ENCODE data around the gene ENPP5. TPM values are rescaled to one million over a fixed set of nuclear protein-coding genes. Genes with fewer than 3 reads are reported as not detected.

ENPP5 gene
- total and polyA plus RNA-seq, 10 of the 15 experiments (the other 5 are each of a cell fraction or from before 2014, with no cell fraction given): 0.05 to 0.07 TPM; not detected in 8

DNA sequence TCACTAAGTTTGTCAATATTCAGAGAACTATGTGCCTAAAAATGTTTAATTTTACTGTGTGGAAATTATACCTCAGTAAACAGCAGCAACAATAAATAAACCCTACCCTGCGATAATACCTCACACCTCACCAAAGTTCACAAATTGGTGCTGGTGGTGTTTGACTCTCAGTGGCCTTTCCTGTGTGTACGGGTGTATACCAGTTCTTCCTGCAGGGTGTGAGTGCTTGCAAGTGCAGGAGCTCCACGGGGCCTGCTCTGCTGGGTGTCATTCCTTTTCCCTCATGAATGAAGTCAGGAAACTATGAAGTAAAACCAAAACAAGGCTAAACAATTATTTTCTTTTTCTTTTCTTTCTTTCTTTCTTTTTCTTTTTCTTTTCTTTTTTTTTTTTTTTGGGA, 4.1 kb upstream of the ENPP5 start:
- FAIRE-seq (no peak), DNase-seq (ENCODE audit: low read depth, low spot score) (no peak), ATAC-seq (no peak)
- Histone ChIP-seq H3K9me3 (replicated peaks; ENCODE audit: control insufficient read depth, insufficient read depth, low read length) (no peaks in the 10 kb centered on the region; the same call in 2 of the 3 replicates), H3K27ac (ENCODE audit: control insufficient read depth, insufficient read depth) (no peak overlapping the region), H3K4me1 (ENCODE audit: control insufficient read depth, insufficient read depth, low read length) (peaks cover 14% of the 10 kb centered on the region), H3K27me3 (replicated peaks in 1 of 2; ENCODE audit: control insufficient read depth in 2 of 2, insufficient read depth in 2 of 2, low read length in 1 of 2) (peaks cover 0 to 6% of the 10 kb centered on the region in 2 experiments; a peak in 2 of 4 replicates), H3K4me2 (ENCODE audit: control insufficient read depth, insufficient read depth) (0 out of 2 replicates have a peak overlapping the region, but pooled peaks have one; percentile 35), H3K79me2 (ENCODE audit: control insufficient read depth, insufficient read depth, low read length) (no peaks in the 10 kb centered on the region), H3K4me3 (no peak overlapping the region), H2AFZ (ENCODE audit: control insufficient read depth, low read depth, low read length) (no peak overlapping the region), H3K9ac (ENCODE audit: control insufficient read depth, insufficient read depth, low read length) (no peak overlapping the region), H3K36me3 (ENCODE audit: control insufficient read depth in 2 of 2, insufficient read depth in 2 of 2, low read length in 1 of 2) (no peaks in the 10 kb centered on the region), H4K20me1 (ENCODE audit: control insufficient read depth, insufficient read depth) (no peaks in the 10 kb centered on the region)
- CTCF ChIA-PET: interaction anchor here (0.6 to 1.5 kb wide), 2 partner anchors 15 to 46 kb away, joined by 3 to 4 read pairs; no protein-coding TSS in a partner anchor
- POLR2A ChIA-PET: interaction anchor here (0.7 kb wide), 2 partner anchors 46 to 125 kb away, joined by 3 read pairs; no protein-coding TSS in a partner anchor
- 67% methylated on average over 3 of the region's 3 CpGs for WGBS (ENCODE audit: insufficient coverage, insufficient replicate concordance, low lambda C conversion rate, missing lambda C conversion rate)
- no TSS peak for BruUV-seq (replicated peaks)
- RAD21 ChIA-PET (ENCODE audit: unreplicated experiment): interaction anchor here (1.4 kb wide), 1 partner anchor 46 kb away, joined by 4 read pairs; no protein-coding TSS in a partner anchor
- TF ChIP-seq MTA2 (IDR thresholded peaks at IDR 0.05; ENCODE audit: low read depth) (no peak), EP300 (IDR thresholded peaks at IDR 0.05; ENCODE audit: borderline replicate concordance in 1 of 2, control insufficient read depth in 1 of 2, low read depth in 2 of 2, low read length in 2 of 2) (no peak), CBX5 (IDR thresholded peaks at IDR 0.05; ENCODE audit: low read depth) (no peak), KAT2A (conservative IDR thresholded peaks at IDR 0.05; ENCODE audit: control insufficient read depth, low read depth, low read length) (no peak)
- TF ChIP-seq, protein P1, sequence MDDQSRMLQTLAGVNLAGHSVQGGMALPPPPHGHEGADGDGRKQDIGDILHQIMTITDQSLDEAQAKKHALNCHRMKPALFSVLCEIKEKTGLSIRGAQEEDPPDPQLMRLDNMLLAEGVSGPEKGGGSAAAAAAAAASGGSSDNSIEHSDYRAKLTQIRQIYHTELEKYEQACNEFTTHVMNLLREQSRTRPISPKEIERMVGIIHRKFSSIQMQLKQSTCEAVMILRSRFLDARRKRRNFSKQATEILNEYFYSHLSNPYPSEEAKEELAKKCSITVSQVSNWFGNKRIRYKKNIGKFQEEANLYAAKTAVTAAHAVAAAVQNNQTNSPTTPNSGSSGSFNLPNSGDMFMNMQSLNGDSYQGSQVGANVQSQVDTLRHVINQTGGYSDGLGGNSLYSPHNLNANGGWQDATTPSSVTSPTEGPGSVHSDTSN (IDR thresholded peaks at IDR 0.05; ENCODE audit: insufficient replicate concordance, low read depth, low read length): no peak
- TF ChIP-seq, protein P2, sequence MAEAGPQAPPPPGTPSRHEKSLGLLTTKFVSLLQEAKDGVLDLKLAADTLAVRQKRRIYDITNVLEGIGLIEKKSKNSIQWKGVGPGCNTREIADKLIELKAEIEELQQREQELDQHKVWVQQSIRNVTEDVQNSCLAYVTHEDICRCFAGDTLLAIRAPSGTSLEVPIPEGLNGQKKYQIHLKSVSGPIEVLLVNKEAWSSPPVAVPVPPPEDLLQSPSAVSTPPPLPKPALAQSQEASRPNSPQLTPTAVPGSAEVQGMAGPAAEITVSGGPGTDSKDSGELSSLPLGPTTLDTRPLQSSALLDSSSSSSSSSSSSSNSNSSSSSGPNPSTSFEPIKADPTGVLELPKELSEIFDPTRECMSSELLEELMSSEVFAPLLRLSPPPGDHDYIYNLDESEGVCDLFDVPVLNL (IDR thresholded peaks at IDR 0.05; ENCODE audit: low read depth, low read length): no peak
- TF ChIP-seq, protein P3, sequence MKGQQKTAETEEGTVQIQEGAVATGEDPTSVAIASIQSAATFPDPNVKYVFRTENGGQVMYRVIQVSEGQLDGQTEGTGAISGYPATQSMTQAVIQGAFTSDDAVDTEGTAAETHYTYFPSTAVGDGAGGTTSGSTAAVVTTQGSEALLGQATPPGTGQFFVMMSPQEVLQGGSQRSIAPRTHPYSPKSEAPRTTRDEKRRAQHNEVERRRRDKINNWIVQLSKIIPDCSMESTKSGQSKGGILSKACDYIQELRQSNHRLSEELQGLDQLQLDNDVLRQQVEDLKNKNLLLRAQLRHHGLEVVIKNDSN (IDR thresholded peaks at IDR 0.05; ENCODE audit: borderline replicate concordance, extremely low read length, insufficient read depth, low read depth, low read length): no peak
- TF ChIP-seq, protein P4, sequence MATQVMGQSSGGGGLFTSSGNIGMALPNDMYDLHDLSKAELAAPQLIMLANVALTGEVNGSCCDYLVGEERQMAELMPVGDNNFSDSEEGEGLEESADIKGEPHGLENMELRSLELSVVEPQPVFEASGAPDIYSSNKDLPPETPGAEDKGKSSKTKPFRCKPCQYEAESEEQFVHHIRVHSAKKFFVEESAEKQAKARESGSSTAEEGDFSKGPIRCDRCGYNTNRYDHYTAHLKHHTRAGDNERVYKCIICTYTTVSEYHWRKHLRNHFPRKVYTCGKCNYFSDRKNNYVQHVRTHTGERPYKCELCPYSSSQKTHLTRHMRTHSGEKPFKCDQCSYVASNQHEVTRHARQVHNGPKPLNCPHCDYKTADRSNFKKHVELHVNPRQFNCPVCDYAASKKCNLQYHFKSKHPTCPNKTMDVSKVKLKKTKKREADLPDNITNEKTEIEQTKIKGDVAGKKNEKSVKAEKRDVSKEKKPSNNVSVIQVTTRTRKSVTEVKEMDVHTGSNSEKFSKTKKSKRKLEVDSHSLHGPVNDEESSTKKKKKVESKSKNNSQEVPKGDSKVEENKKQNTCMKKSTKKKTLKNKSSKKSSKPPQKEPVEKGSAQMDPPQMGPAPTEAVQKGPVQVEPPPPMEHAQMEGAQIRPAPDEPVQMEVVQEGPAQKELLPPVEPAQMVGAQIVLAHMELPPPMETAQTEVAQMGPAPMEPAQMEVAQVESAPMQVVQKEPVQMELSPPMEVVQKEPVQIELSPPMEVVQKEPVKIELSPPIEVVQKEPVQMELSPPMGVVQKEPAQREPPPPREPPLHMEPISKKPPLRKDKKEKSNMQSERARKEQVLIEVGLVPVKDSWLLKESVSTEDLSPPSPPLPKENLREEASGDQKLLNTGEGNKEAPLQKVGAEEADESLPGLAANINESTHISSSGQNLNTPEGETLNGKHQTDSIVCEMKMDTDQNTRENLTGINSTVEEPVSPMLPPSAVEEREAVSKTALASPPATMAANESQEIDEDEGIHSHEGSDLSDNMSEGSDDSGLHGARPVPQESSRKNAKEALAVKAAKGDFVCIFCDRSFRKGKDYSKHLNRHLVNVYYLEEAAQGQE (IDR thresholded peaks at IDR 0.05; ENCODE audit: low read depth, low read length): no peak
- SMC1A ChIA-PET (ENCODE audit: uncharacterized antibody, unreplicated experiment): interaction anchor here (1.1 to 1.5 kb wide), 3 partner anchors 26 to 45 kb away, joined by 3 to 5 read pairs (median 3); partner anchors contain the start of gene ENPP4
- in situ Hi-C loops (cut with MboI) (no loop called here), intact Hi-C loops (cut with micrococcal nuclease; ENCODE audit: unreplicated experiment) (no loop called here)
